Neural progenitor cell (in vitro differentiated cells): ENCODE results near the gene ZNF621. TPM values are rescaled to one million over a fixed set of nuclear protein-coding genes. Genes with fewer than 3 reads are reported as not detected.

ENCODE experiments used
- DNase-seq: peaks from one replicate; pipeline ENCODE4 v3.0.0-alpha.2; 2016; ENCODE audit warnings: low spot score
- H2AFZ ChIP-seq: fragments of 200-600 bp; sonication (generic); replicated peaks from 2 replicates; pipeline ENCODE4 v1.6.1; 2016; ENCODE audit warnings: antibody characterized with exemption
- H3F3A ChIP-seq: fragments of 200-600 bp; sonication (generic); 2 replicates; pipeline ENCODE4 v1.6.1; 2016; ENCODE audit warnings: antibody characterized with exemption, low read depth
- H3K27ac ChIP-seq: fragments of 200-600 bp; sonication (generic); 2 replicates; pipeline ENCODE4 v1.5.1; 2016; ENCODE audit warnings: mild to moderate bottlenecking
- H3K27me3 ChIP-seq: fragments of 200-600 bp; sonication (generic); 2 replicates; pipeline ENCODE4 v1.6.1; 2016; ENCODE audit warnings: mild to moderate bottlenecking, moderate library complexity
- H3K36me3 ChIP-seq: fragments of 200-600 bp; sonication (generic); 2 replicates; pipeline ENCODE4 v1.5.1; 2016
- H3K4me1 ChIP-seq: fragments of 200-600 bp; sonication (generic); 2 replicates; pipeline ENCODE4 v1.6.1; 2016; ENCODE audit warnings: mixed run types
- H3K4me2 ChIP-seq: fragments of 200-600 bp; sonication (generic); 2 replicates; pipeline ENCODE4 v1.6.1; 2016
- H3K4me3 ChIP-seq: fragments of 200-600 bp; sonication (generic); 2 replicates; pipeline ENCODE4 v1.5.1; 2016
- H3K79me2 ChIP-seq: fragments of 200-600 bp; sonication (generic); 2 replicates; pipeline ENCODE4 v1.6.1; 2016; ENCODE audit warnings: low read depth
- H3K9ac ChIP-seq: fragments of 200-600 bp; sonication (generic); 2 replicates; pipeline ENCODE4 v1.6.1; 2016
- H3K9me3 ChIP-seq: fragments of 200-600 bp; sonication (generic); 2 replicates; pipeline ENCODE4 v1.5.1; 2016; ENCODE audit warnings: low read depth
- H4K20me1 ChIP-seq: fragments of 200-600 bp; sonication (generic); 2 replicates; pipeline ENCODE4 v1.6.1; 2016; ENCODE audit warnings: low read depth
- H3K27ac Mint-ChIP-seq: 3 replicates; pipeline ENCODE4 v1.8.0; 2021; ENCODE audit warnings: mixed read lengths
- H3K27me3 Mint-ChIP-seq: 2 replicates; pipeline ENCODE4 v1.8.0; 2022; ENCODE audit warnings: low read depth, mild to moderate bottlenecking, inconsistent platforms, moderate library complexity, mixed read lengths; ENCODE audit not compliant: insufficient read depth
- H3K36me3 Mint-ChIP-seq: 3 replicates; pipeline ENCODE4 v1.8.0; 2021; ENCODE audit warnings: mixed read lengths
- H3K4me1 Mint-ChIP-seq: 3 replicates; pipeline ENCODE4 v1.8.0; 2021; ENCODE audit warnings: mixed read lengths
- H3K4me3 Mint-ChIP-seq: 3 replicates; pipeline ENCODE4 v1.8.0; 2021; ENCODE audit warnings: mild to moderate bottlenecking, moderate library complexity, mixed read lengths
- H3K9me3 Mint-ChIP-seq: 3 replicates; pipeline ENCODE4 v1.8.0; 2020; ENCODE audit warnings: mixed read lengths
- EZH2 ChIP-seq: fragments of 200-600 bp; sonication (generic); IDR thresholded peaks from 2 replicates; pipeline ENCODE4 v1.6.1; 2017; ENCODE audit warnings: antibody characterized with exemption, mild to moderate bottlenecking, moderate library complexity
- EZH2phosphoT487 ChIP-seq: fragments of 200-600 bp; sonication (generic); IDR thresholded peaks from 2 replicates; pipeline ENCODE4 v1.6.1; 2017; ENCODE audit warnings: antibody characterized with exemption
- total RNA-seq: library from RNA; depleted of rRNA; stranded (reverse); fragments of >200 nt; gene quantifications from 2 replicates; pipeline ENCODE4 v1.2.3, GENCODE V29; 2015; ENCODE audit warnings: low replicate concordance
- TF ChIP-seq, protein P1 (sequence below): fragments of 200-600 bp; sonication (generic); IDR thresholded peaks from 2 replicates; pipeline ENCODE4 v1.5.1; 2017; ENCODE audit warnings: antibody characterized with exemption, mild to moderate bottlenecking

Gene ZNF621
- total RNA-seq, 1 donor from 2014 or later: 24.8 TPM

DNA sequence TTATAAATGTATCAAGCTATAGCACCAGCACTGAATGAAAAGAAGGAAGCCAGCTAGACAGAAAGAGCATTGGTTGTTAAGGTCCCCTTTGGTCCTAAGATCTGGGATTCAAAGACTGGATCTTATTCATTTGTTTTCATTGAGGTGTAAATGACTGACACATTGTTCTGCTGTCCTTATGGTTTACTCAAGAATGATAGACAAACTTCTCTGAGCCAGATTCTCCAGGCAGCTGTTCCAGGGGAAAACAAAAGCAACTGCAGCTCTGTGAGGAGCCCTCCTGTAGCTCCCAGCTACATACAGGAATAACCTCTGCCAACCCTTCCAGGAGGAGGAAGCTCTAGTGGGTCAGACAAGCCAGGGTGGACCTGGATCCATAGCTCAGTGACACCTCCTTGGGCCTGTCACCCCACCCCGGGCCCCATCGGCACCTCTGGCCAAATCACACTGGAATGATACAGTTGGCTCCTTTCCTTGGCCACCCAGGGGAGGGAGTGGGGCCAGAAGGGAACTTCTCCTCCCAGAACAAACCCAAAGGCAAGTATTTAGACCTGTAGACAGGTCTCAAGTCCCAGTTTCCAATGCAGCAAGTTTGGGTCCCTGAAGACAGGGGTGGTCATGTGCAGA lies 57.8 kb downstream of the ZNF621 start:
- H3K27ac Mint-ChIP-seq: peak overlapping the region; percentile 72
- no peaks in the 10 kb centered on the region for H3K79me2 ChIP-seq
- no peak overlapping the region for H3K27ac ChIP-seq

DNA sequence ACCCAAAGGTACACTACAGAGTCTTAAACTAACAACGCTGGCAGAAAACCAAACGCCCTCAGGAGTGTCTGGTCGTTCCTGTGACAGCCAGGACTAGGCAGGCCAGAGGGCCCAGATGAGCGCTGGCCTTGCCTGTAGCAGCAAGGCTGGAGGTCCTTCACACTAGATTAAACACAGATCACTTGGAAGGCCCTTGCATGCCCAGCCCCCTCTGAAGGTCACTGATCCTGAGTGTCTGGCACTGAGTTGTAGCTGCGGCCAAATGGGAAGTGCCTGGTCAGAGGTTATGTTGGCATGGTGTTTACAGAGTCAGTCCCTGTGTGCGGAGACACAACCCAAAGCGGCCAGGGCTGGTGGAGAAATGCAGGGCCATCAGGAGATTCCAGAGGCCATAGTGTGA lies 58.9 kb downstream of the ZNF621 start:
- peaks cover 20% of the 10 kb centered on the region for H3K27me3 Mint-ChIP-seq
- no peaks in the 10 kb centered on the region for H3K9me3 Mint-ChIP-seq
- H3K4me1 Mint-ChIP-seq: peaks cover 52% of the 10 kb centered on the region
- no peak for DNase-seq
- H3K4me1 ChIP-seq: peaks cover 21% of the 10 kb centered on the region
- H4K20me1 ChIP-seq: no peaks in the 10 kb centered on the region
- no peak overlapping the region for H3K27ac Mint-ChIP-seq
- H3K36me3 ChIP-seq: no peaks in the 10 kb centered on the region
- H3K36me3 Mint-ChIP-seq: no peaks in the 10 kb centered on the region
- H3K9ac ChIP-seq: no peak overlapping the region
- no peaks in the 10 kb centered on the region for H3K79me2 ChIP-seq
- H3K27me3 ChIP-seq: no peaks in the 10 kb centered on the region
- H3K4me3 Mint-ChIP-seq: no peak overlapping the region
- H3K4me2 ChIP-seq: no peak overlapping the region
- H3K4me3 ChIP-seq: no peak overlapping the region
- TF ChIP-seq EZH2 (no peak), EZH2phosphoT487 (no peak)
- TF ChIP-seq, protein P1, sequence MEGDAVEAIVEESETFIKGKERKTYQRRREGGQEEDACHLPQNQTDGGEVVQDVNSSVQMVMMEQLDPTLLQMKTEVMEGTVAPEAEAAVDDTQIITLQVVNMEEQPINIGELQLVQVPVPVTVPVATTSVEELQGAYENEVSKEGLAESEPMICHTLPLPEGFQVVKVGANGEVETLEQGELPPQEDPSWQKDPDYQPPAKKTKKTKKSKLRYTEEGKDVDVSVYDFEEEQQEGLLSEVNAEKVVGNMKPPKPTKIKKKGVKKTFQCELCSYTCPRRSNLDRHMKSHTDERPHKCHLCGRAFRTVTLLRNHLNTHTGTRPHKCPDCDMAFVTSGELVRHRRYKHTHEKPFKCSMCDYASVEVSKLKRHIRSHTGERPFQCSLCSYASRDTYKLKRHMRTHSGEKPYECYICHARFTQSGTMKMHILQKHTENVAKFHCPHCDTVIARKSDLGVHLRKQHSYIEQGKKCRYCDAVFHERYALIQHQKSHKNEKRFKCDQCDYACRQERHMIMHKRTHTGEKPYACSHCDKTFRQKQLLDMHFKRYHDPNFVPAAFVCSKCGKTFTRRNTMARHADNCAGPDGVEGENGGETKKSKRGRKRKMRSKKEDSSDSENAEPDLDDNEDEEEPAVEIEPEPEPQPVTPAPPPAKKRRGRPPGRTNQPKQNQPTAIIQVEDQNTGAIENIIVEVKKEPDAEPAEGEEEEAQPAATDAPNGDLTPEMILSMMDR: no peak
- H3K27ac ChIP-seq: no peak overlapping the region
- H3F3A ChIP-seq: peaks cover 7% of the 10 kb centered on the region
- no peak overlapping the region for H2AFZ ChIP-seq
- no peaks in the 10 kb centered on the region for H3K9me3 ChIP-seq

More for the DNA sequence above, 57.8 kb downstream of the ZNF621 start:
- H3K36me3 ChIP-seq: no peaks in the 10 kb centered on the region
- Mint-ChIP-seq H3K4me3 (no peak overlapping the region), H3K9me3 (no peaks in the 10 kb centered on the region), H3K27me3 (peaks cover 18% of the 10 kb centered on the region), H3K36me3 (no peaks in the 10 kb centered on the region), H3K4me1 (peaks cover 52% of the 10 kb centered on the region)
- peaks cover 21% of the 10 kb centered on the region for H3K4me1 ChIP-seq
- peak; percentile 13 for DNase-seq
- no peaks in the 10 kb centered on the region for H3K9me3 ChIP-seq
- H3K9ac ChIP-seq: no peak overlapping the region
- no peaks in the 10 kb centered on the region for H3K27me3 ChIP-seq
- no peak overlapping the region for H3K4me2 ChIP-seq
- H2AFZ ChIP-seq: no peak overlapping the region
- peaks cover 7% of the 10 kb centered on the region for H3F3A ChIP-seq
- no peak overlapping the region for H3K4me3 ChIP-seq
- TF ChIP-seq EZH2phosphoT487 (no peak), EZH2 (no peak)
- TF ChIP-seq, protein P1: no peak
- H4K20me1 ChIP-seq: no peaks in the 10 kb centered on the region

GRCh38 chr3:40584625-40585189 lies 59.9 kb downstream of the ZNF621 start:
- Histone ChIP-seq H2AFZ (no peak overlapping the region), H3K27me3 (no peaks in the 10 kb centered on the region), H3K9ac (no peak overlapping the region), H3K4me3 (no peak overlapping the region), H4K20me1 (no peaks in the 10 kb centered on the region), H3K4me2 (peak overlapping the region; percentile 70), H3K27ac (no peak overlapping the region), H3K4me1 (peaks cover 21% of the 10 kb centered on the region), H3F3A (peaks cover 7% of the 10 kb centered on the region), H3K79me2 (no peaks in the 10 kb centered on the region), H3K36me3 (no peaks in the 10 kb centered on the region), H3K9me3 (no peaks in the 10 kb centered on the region)
- H3K4me1 Mint-ChIP-seq: peaks cover 56% of the 10 kb centered on the region
- peak overlapping the region; percentile 8 for H3K4me3 Mint-ChIP-seq
- H3K9me3 Mint-ChIP-seq: no peaks in the 10 kb centered on the region
- peak overlapping the region; percentile 77 for H3K27ac Mint-ChIP-seq
- H3K27me3 Mint-ChIP-seq: peaks cover 22% of the 10 kb centered on the region
- TF ChIP-seq EZH2phosphoT487 (no peak), EZH2 (no peak)
- TF ChIP-seq, protein P1: peak; percentile 97
- no peaks in the 10 kb centered on the region for H3K36me3 Mint-ChIP-seq
- peak; percentile 93 for DNase-seq
